GM12878 (cell line): ENCODE results near the gene TMEM201. TPM values are rescaled to one million over a fixed set of nuclear protein-coding genes. Genes with fewer than 3 reads are reported as not detected.

Experiments used
- GATAD2B ChIP-seq: fragments of 450-650 bp; conservative IDR thresholded peaks from 2 replicates; pipeline ENCODE4 v1.6.1; 2017; ENCODE audit warnings: low read depth, mild to moderate bottlenecking, moderate library complexity
- IKZF1 ChIP-seq: fragments of 450-650 bp; conservative IDR thresholded peaks from 2 replicates; pipeline ENCODE4 v1.6.1; 2017; ENCODE audit warnings: antibody characterized with exemption, mild to moderate bottlenecking
- KLF5 ChIP-seq: fragments of 450-650 bp; IDR thresholded peaks from 2 replicates; pipeline ENCODE4 v1.6.1; 2014; ENCODE audit warnings: mild to moderate bottlenecking; ENCODE audit not compliant: partially characterized antibody
- NFYB ChIP-seq: IDR thresholded peaks from 2 replicates; pipeline ENCODE4 v1.6.1; 2011; ENCODE audit warnings: low read depth, mild to moderate bottlenecking, low read length, improper control_type of control experiment, moderate library complexity; ENCODE audit not compliant: insufficient read depth
- RAD21 ChIP-seq: IDR thresholded peaks from 2 replicates; pipeline ENCODE4 v1.6.1; 2011; ENCODE audit warnings: mild to moderate bottlenecking, low read depth, low read length, moderate library complexity; ENCODE audit not compliant: insufficient read depth
- SMARCA5 ChIP-seq: fragments of 450-650 bp; IDR thresholded peaks from 2 replicates; pipeline ENCODE4 v1.6.1; 2017; ENCODE audit warnings: mild to moderate bottlenecking
- polyA plus RNA-seq, 11 experiments: library from polyadenylated mRNA; depleted of rRNA in 4 of 11; unstranded in 6 of 11; stranded (reverse) in 5 of 11; fragments of >200 nt; fragmentation: Nextera tagmentation in 4 of 11; fragmentation: Illumina TruSeq in 1 of 11; extraction: Ambion mirVana in 4 of 11; extraction: Trizol in 1 of 11; gene quantifications; 1 replicate in 1 of 11; 2 replicates in 10 of 11; pipeline versions ENCODE4 v1.2.1 to v1.2.3, GENCODE V29; 2011 to 2016; ENCODE audit warnings: inconsistent platforms in 2 of 11, missing spikeins in 2 of 11, low read depth in 1 of 11
- total RNA-seq, 4 experiments: library from RNA; depleted of rRNA in 3 of 4; stranded (reverse); fragments of >200 nt in 3 of 4; fragmentation: Illumina TruSeq in 1 of 4; extraction: Trizol in 1 of 4; gene quantifications; 2 replicates each; pipeline versions ENCODE4 v1.2.1 to v1.2.3, GENCODE V29; 2013 to 2021
- TF ChIP-seq, protein P1 (sequence below): fragments of 450-650 bp; IDR thresholded peaks from 2 replicates; pipeline ENCODE4 v1.6.1; 2017; ENCODE audit warnings: low read depth, mild to moderate bottlenecking, moderate library complexity

The TMEM201 gene
- total and polyA plus RNA-seq, 10 of the 15 experiments (the other 5 are each of a cell fraction or from before 2014, with no cell fraction given) = 0.13 to 26.6 (median 6.1) TPM

- TF ChIP-seq NFYB (no peak), RAD21 (no peak), SMARCA5 (peak; percentile 77; the same call in 1 of the 2 replicates), GATAD2B (peak; percentile 78), KLF5 (no peak), IKZF1 (peak; percentile 87)
- TF ChIP-seq, protein P1, sequence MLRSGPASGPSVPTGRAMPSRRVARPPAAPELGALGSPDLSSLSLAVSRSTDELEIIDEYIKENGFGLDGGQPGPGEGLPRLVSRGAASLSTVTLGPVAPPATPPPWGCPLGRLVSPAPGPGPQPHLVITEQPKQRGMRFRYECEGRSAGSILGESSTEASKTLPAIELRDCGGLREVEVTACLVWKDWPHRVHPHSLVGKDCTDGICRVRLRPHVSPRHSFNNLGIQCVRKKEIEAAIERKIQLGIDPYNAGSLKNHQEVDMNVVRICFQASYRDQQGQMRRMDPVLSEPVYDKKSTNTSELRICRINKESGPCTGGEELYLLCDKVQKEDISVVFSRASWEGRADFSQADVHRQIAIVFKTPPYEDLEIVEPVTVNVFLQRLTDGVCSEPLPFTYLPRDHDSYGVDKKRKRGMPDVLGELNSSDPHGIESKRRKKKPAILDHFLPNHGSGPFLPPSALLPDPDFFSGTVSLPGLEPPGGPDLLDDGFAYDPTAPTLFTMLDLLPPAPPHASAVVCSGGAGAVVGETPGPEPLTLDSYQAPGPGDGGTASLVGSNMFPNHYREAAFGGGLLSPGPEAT = no peak
These were observed 63.1 kb downstream of the TMEM201 start, which contains the start of gene PIK3CD (continued) for GRCh38 chr1:9651565-9652378.
